A549 (cell line): ENCODE measurements around the gene ZFY. TPM values are rescaled to one million over a fixed set of nuclear protein-coding genes. Genes with fewer than 3 reads are reported as not detected.
"Not testable (repeated sequence)": the region's sequence is repeated elsewhere in the genome, so short reads cannot be mapped to it uniquely, and the experiment has no call there.

Source experiments
- ATAC-seq, 2 experiments: fragments of 200-7000 bp in 1 of 2; fragments of >200 bp in 1 of 2; cut with Nextera tagmentation in 1 of 2; cut with Tn5 transposase in 1 of 2; 3 replicates each; pipeline versions ENCODE4 v1.8.0 to v1.9.1; 2018 to 2020; ENCODE audit warnings: mild to moderate bottlenecking in 1 of 2, moderate library complexity in 1 of 2
- CTCF ChIA-PET: fragments of 300-600 bp; sonication (Branson Sonifier 250); formaldehyde crosslinking; extraction: SDS; loops from one replicate; lab custom pipeline; 2021; ENCODE audit warnings: antibody characterized with exemption, inconsistent platforms; lab: Yijun Ruan, JAX
- POLR2A ChIA-PET: fragments of 350-600 bp; formaldehyde crosslinking; extraction: SDS; loops from one replicate; lab custom pipeline; 2021; ENCODE audit warnings: antibody characterized with exemption, inconsistent platforms; lab: Yijun Ruan, JAX
- DNase-seq, 2 experiments: peaks; one replicate each; pipeline versions ENCODE4 v3.0.0 to v3.0.0-alpha.2; 2011 to 2016; ENCODE audit warnings: low read depth in 1 of 2, low spot score in 1 of 2
- FAIRE-seq: peaks from 2 replicates; lab custom pipeline; 2011; peaks lifted over from hg19 to GRCh38; lab: Jason Lieb, UNC
- H3K27ac ChIP-seq, 2 experiments: fragments of >200 bp; sonication (Bioruptor Twin); formaldehyde crosslinking; 3 replicates each; pipeline ENCODE4 v1.5.1; 2016 to 2017
- H3K4me1 ChIP-seq: fragments of >200 bp; sonication (Bioruptor Twin); formaldehyde crosslinking; 3 replicates; pipeline ENCODE4 v1.6.1; 2016
- H3K4me2 ChIP-seq: fragments of >200 bp; sonication (Bioruptor Twin); formaldehyde crosslinking; 3 replicates; pipeline ENCODE4 v1.6.1; 2016
- H3K4me3 ChIP-seq: fragments of >200 bp; sonication (Bioruptor Twin); formaldehyde crosslinking; 3 replicates; pipeline ENCODE4 v1.5.1; 2016
- H3K9me3 ChIP-seq: fragments of >200 bp; sonication (Bioruptor Twin); formaldehyde crosslinking; 3 replicates; pipeline ENCODE4 v1.6.1; 2016
- ATOH8 ChIP-seq: fragments of 250-450 bp; sonication (Bioruptor Pico); IDR thresholded peaks from 2 replicates; pipeline ENCODE4 v1.5.0; 2020; ENCODE audit warnings: low read depth, mild to moderate bottlenecking, moderate library complexity
- CBX2 ChIP-seq: fragments of 200-600 bp; sonication (generic); IDR thresholded peaks from 2 replicates; pipeline ENCODE4 v1.6.1; 2016; ENCODE audit warnings: low read depth, mild to moderate bottlenecking, borderline replicate concordance
- CEBPB ChIP-seq, 2 experiments: fragments of >200 bp in 1 of 2; sonication (Bioruptor Twin) in 1 of 2; formaldehyde crosslinking in 1 of 2; IDR thresholded peaks; 2 replicates each; pipeline ENCODE4 v1.6.1; 2012 to 2016
- EHF ChIP-seq: fragments of 250-450 bp; sonication (Bioruptor Pico); IDR thresholded peaks from 2 replicates; pipeline ENCODE4 v1.5.0; 2020; ENCODE audit warnings: mild to moderate bottlenecking
- EHMT2 ChIP-seq: fragments of 200-600 bp; sonication (generic); IDR thresholded peaks from 2 replicates; pipeline ENCODE4 v1.6.1; 2016; ENCODE audit warnings: antibody characterized with exemption, low read depth, mild to moderate bottlenecking, moderate library complexity
- ELK1 ChIP-seq: fragments of 150-350 bp; IDR thresholded peaks from 2 replicates; pipeline ENCODE4 v1.6.1; 2014; ENCODE audit warnings: low read depth, mild to moderate bottlenecking, low read length
- ESRRA ChIP-seq: fragments of 150-350 bp; IDR thresholded peaks from 2 replicates; pipeline ENCODE4 v1.6.1; 2014; ENCODE audit warnings: mild to moderate bottlenecking, low read length, borderline replicate concordance
- HMGXB4 ChIP-seq: fragments of 250-450 bp; sonication (Bioruptor Pico); IDR thresholded peaks from 2 replicates; pipeline ENCODE4 v1.5.0; 2021; ENCODE audit warnings: mild to moderate bottlenecking, moderate library complexity, borderline replicate concordance
- HOXB5 ChIP-seq: fragments of 250-450 bp; sonication (Bioruptor Pico); IDR thresholded peaks from 2 replicates; pipeline ENCODE4 v1.5.0; 2020; ENCODE audit warnings: mild to moderate bottlenecking, moderate library complexity
- JUNB ChIP-seq: fragments of >200 bp; sonication (Bioruptor Twin); formaldehyde crosslinking; IDR thresholded peaks from 2 replicates; pipeline ENCODE4 v1.6.1; 2016
- MAZ ChIP-seq: fragments of 150-350 bp; IDR thresholded peaks from 2 replicates; pipeline ENCODE4 v1.6.1; 2014; ENCODE audit warnings: antibody characterized with exemption, low read depth, low read length, borderline replicate concordance
- NFE2L2 ChIP-seq: fragments of 150-350 bp; conservative IDR thresholded peaks from 2 replicates; pipeline ENCODE4 v1.6.1; 2014; ENCODE audit warnings: low read length
- PHF8 ChIP-seq: fragments of 200-600 bp; sonication (generic); IDR thresholded peaks from 2 replicates; pipeline ENCODE4 v1.6.1; 2016; ENCODE audit warnings: low read depth, mild to moderate bottlenecking, antibody characterized with exemption, moderate library complexity, borderline replicate concordance
- RARB ChIP-seq: fragments of 250-450 bp; sonication (Bioruptor Pico); IDR thresholded peaks from 2 replicates; pipeline ENCODE4 v1.8.0; 2021; ENCODE audit warnings: mild to moderate bottlenecking, moderate library complexity
- SMC3 ChIP-seq: fragments of >200 bp; sonication (Bioruptor Twin); formaldehyde crosslinking; IDR thresholded peaks from 3 replicates; pipeline ENCODE4 v1.6.1; 2018; ENCODE audit warnings: inconsistent platforms
- TFCP2L1 ChIP-seq: fragments of 250-450 bp; sonication (Bioruptor Pico); IDR thresholded peaks from 2 replicates; pipeline ENCODE4 v1.5.0; 2021; ENCODE audit warnings: mild to moderate bottlenecking
- USF2 ChIP-seq: fragments of 450-650 bp; IDR thresholded peaks from 2 replicates; pipeline ENCODE4 v1.6.1; 2014; ENCODE audit warnings: antibody characterized with exemption
- ZFP36 ChIP-seq: fragments of 450-650 bp; IDR thresholded peaks from 2 replicates; pipeline ENCODE4 v1.6.1; 2014; ENCODE audit warnings: borderline replicate concordance; ENCODE audit not compliant: partially characterized antibody
- whole genome bisulfite sequencing: methylation state at CpG from one replicate; pipeline ENCODE4 v1.1.6; 2017; ENCODE audit errors: missing lambda C conversion rate; 5-methylcytosine and 5-hydroxymethylcytosine counted together
- polyA plus RNA-seq, 4 experiments: library from polyadenylated mRNA; depleted of rRNA in 3 of 4; stranded (reverse); fragments of >200 nt; fragmentation: RNase III in 1 of 4; extraction: RNeasy Plus Mini Kit Qiagen cat#74134 plus additional on column Dnase treatment in 1 of 4; gene quantifications; 2 replicates in 3 of 4; 3 replicates in 1 of 4; pipeline ENCODE4 v1.2.3, GENCODE V29; 2011 to 2017

ZFY gene
- polyA plus RNA-seq, 2 of the 4 experiments (the other 2 are of a cell fraction) = 3.0 to 11.3 TPM

- no peak overlapping the region for H3K4me2 ChIP-seq
- no peak overlapping the region for H3K4me3 ChIP-seq
- WGBS = 77% methylated on average over 5 of the region's 5 CpGs
- H3K9me3 ChIP-seq = no peaks in the 10 kb centered on the region
- TF ChIP-seq RARB (CRISPR knock-in tag) (no peak), EHF (CRISPR knock-in tag) (no peak), EHMT2 (no peak), SMC3 (no peak), TFCP2L1 (CRISPR knock-in tag) (no peak), JUNB (no peak), CBX2 (no peak), USF2 (no peak), ESRRA (no peak), ELK1 (no peak), NFE2L2 (no peak), HOXB5 (CRISPR knock-in tag) (no peak), ATOH8 (CRISPR knock-in tag) (no peak), HMGXB4 (CRISPR knock-in tag) (no peak), PHF8 (no peak), ZFP36 (no peak), MAZ (no peak), CEBPB (IDR thresholded peaks at IDR 0.05) (no peak)
- TF ChIP-seq, all 56 proteins: peak for 0
- H3K4me1 ChIP-seq = no peaks in the 10 kb centered on the region
- no peak for FAIRE-seq
- CTCF ChIA-PET = no interaction called here
- no peak overlapping the region for H3K27ac ChIP-seq
- DNase-seq = no peak
- ATAC-seq = no peak
- POLR2A ChIA-PET = no interaction called here
Observed at GRCh38 chrY:2984491-2984890, 49.3 kb downstream of the ZFY start.

GRCh38 chrY:2987178-2987577 is 52.0 kb downstream of the ZFY start:
- ATAC-seq, DNase-seq, FAIRE-seq, H3K4me3 ChIP-seq, POLR2A ChIA-PET, H3K27ac ChIP-seq, H3K4me2 ChIP-seq, H3K9me3 ChIP-seq, H3K4me1 ChIP-seq, CTCF ChIA-PET: not testable (repeated sequence)
- 89% methylated on average over 8 of the region's 8 CpGs for WGBS

- CTCF ChIA-PET, ATAC-seq, H3K4me2 ChIP-seq, H3K4me3 ChIP-seq, POLR2A ChIA-PET, H3K27ac ChIP-seq, FAIRE-seq, H3K4me1 ChIP-seq, H3K9me3 ChIP-seq, DNase-seq: not testable (repeated sequence)
- WGBS = 77% methylated on average over 11 of the region's 14 CpGs
Observed at GRCh38 chrY:2997369-2997768, 62.2 kb downstream of the ZFY start.
